NCI-H1694 treated with DMSO at 0.1 percent for 48 hours (cell line): ENCODE data around the gene OAS2.
"Not testable (repeated sequence)": the region's sequence is repeated elsewhere in the genome, so short reads cannot be mapped to it uniquely, and the experiment has no call there.

ENCODE experiments used
- DNase-seq: peaks from one replicate; lab custom pipeline; 2025; lab: John Stamatoyannopoulos, UW

Gene OAS2

GRCh38 chr12:112948806-112949205 lies 29.5 kb upstream of the OAS2 start:
- DNase-seq, result no peak

- no peak for DNase-seq
Observed at GRCh38 chr12:112950701-112951100, 27.6 kb upstream of the OAS2 start.

- not testable (repeated sequence) for DNase-seq
Observed at GRCh38 chr12:112957125-112957524, 21.2 kb upstream of the OAS2 start.

GRCh38 chr12:112961074-112961473 lies 17.2 kb upstream of the OAS2 start:
- no peak for DNase-seq

GRCh38 chr12:112961536-112961935 lies 16.8 kb upstream of the OAS2 start:
- DNase-seq, result no peak

GRCh38 chr12:112962561-112962960 lies 15.8 kb upstream of the OAS2 start:
- no peak for DNase-seq

- no peak for DNase-seq
Observed at GRCh38 chr12:112963227-112963861, 15.0 kb upstream of the OAS2 start.

GRCh38 chr12:112964067-112964670 lies 14.2 kb upstream of the OAS2 start:
- no peak for DNase-seq

- no peak for DNase-seq
Observed at GRCh38 chr12:112964915-112965314, 13.4 kb upstream of the OAS2 start.

GRCh38 chr12:112965643-112966042 lies 12.7 kb upstream of the OAS2 start:
- DNase-seq, result no peak

GRCh38 chr12:112967306-112967705 lies 11.0 kb upstream of the OAS2 start:
- no peak for DNase-seq

- no peak for DNase-seq
Observed at GRCh38 chr12:112967858-112968257, 10.5 kb upstream of the OAS2 start.

GRCh38 chr12:112969547-112970306 lies 8.6 kb upstream of the OAS2 start:
- no peak for DNase-seq

- no peak for DNase-seq
Observed at GRCh38 chr12:112970391-112970790, 7.9 kb upstream of the OAS2 start.

GRCh38 chr12:112971248-112971647 lies 7.1 kb upstream of the OAS2 start:
- DNase-seq, result peak; percentile 67

GRCh38 chr12:112973011-112973735 lies 5.1 kb upstream of the OAS2 start:
- DNase-seq, result no peak

GRCh38 chr12:112973818-112974231 lies 4.5 kb upstream of the OAS2 start:
- peak; percentile 25 for DNase-seq

- no peak for DNase-seq
Observed at GRCh38 chr12:112974904-112975303, 3.4 kb upstream of the OAS2 start.

- no peak for DNase-seq
Observed at GRCh38 chr12:112977139-112977538, 1.2 kb upstream of the OAS2 start.

GRCh38 chr12:112977641-112978040 lies 678 bp upstream of the OAS2 start:
- DNase-seq, result no peak

GRCh38 chr12:112979041-112979680 lies 842 bp downstream of the OAS2 start:
- no peak for DNase-seq
